Amygdala (tissue), 56 donors: ENCODE measurements around the gene ALPK3.
"Not testable (repeated sequence)": the region's sequence is repeated elsewhere in the genome, so short reads cannot be mapped to it uniquely, and the experiment has no call there.

Experiments used
- DNase-seq, 56 donors: peaks; one replicate each; lab custom pipeline; 2025; lab: John Stamatoyannopoulos, UW

Gene ALPK3

GRCh38 chr15:84865074-84865569, 48.0 kb downstream of the ALPK3 start:
- no peak for DNase-seq

GRCh38 chr15:84868037-84868880, 51.1 kb downstream of the ALPK3 start:
- no peak for DNase-seq

GRCh38 chr15:84869510-84869909, 52.4 kb downstream of the ALPK3 start:
- no peak for DNase-seq

GRCh38 chr15:84871428-84871985, 54.4 kb downstream of the ALPK3 start:
- DNase-seq, result no peak

- DNase-seq, result no peak
Observed at GRCh38 chr15:84872009-84872910, 55.1 kb downstream of the ALPK3 start.

GRCh38 chr15:84873997-84874396, 56.8 kb downstream of the ALPK3 start:
- no peak for DNase-seq

GRCh38 chr15:84874981-84875699, 58.0 kb downstream of the ALPK3 start:
- peak in 10 of 56 donors; percentile 9 to 56 (median 18) for DNase-seq

- no peak for DNase-seq
Observed at GRCh38 chr15:84876269-84876668, 59.1 kb downstream of the ALPK3 start.

- not testable (repeated sequence) for DNase-seq
Observed at GRCh38 chr15:84877701-84878100, 60.5 kb downstream of the ALPK3 start.

GRCh38 chr15:84878504-84878903, 61.3 kb downstream of the ALPK3 start:
- DNase-seq, result peak in 33 of 56 donors; percentile 3 to 70 (median 28)

- no peak for DNase-seq
Observed at GRCh38 chr15:84879088-84879780, 62.1 kb downstream of the ALPK3 start.

GRCh38 chr15:84880007-84880406, 62.9 kb downstream of the ALPK3 start:
- DNase-seq, result no peak

- DNase-seq, result no peak
Observed at GRCh38 chr15:84880822-84881519, 63.8 kb downstream of the ALPK3 start.

GRCh38 chr15:84881520-84881830, 64.3 kb downstream of the ALPK3 start:
- no peak for DNase-seq

GRCh38 chr15:84883466-84883865, 66.3 kb downstream of the ALPK3 start:
- no peak for DNase-seq

- DNase-seq, result no peak
Observed at GRCh38 chr15:84883916-84884781, 67.0 kb downstream of the ALPK3 start, which contains the start of gene SLC28A1. Gene SLC28A1, plus strand, starts transcription at chr15:84884662. Its CDS starts 3,099 bp downstream, at chr15:84887761.

- no peak for DNase-seq
Observed at GRCh38 chr15:84885801-84886200, 68.6 kb downstream of the ALPK3 start.
